ENCODE measurements around the gene IFNE.
A peak's percentile ranks its signal among the peaks of the same experiment; 100 is the strongest.

DNA sequence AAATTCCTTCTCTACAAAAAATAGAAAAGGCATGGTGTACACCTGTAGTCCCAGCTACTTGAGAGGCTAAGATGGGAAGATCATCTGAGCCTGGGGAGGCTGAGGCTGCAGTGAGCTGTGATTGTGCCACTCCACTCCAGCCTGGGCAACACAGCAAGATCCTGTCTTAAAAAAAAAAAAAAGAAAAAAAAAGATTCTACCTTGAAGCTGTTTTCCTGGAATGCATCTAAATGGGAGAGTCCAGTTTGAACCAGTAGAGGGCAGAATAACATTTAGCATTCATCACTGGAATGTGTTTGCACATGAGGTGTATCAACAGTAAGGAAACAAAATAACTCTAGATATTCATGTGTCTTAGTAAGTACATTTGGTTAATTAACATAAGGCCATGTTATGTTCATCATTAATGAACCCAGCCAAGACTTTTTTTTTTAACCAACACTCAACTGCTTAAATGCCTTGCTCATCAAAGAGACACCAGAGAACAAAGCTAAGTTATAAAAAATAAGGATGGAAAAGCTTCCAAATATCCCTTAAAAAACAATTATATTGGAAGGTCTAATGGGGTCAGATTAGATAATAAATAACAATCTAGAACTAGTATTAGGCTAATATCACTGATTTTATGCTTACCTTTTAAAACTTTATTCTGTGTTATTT is 16.1 kb downstream of the IFNE start:
- TF ChIP-seq, protein P1, sequence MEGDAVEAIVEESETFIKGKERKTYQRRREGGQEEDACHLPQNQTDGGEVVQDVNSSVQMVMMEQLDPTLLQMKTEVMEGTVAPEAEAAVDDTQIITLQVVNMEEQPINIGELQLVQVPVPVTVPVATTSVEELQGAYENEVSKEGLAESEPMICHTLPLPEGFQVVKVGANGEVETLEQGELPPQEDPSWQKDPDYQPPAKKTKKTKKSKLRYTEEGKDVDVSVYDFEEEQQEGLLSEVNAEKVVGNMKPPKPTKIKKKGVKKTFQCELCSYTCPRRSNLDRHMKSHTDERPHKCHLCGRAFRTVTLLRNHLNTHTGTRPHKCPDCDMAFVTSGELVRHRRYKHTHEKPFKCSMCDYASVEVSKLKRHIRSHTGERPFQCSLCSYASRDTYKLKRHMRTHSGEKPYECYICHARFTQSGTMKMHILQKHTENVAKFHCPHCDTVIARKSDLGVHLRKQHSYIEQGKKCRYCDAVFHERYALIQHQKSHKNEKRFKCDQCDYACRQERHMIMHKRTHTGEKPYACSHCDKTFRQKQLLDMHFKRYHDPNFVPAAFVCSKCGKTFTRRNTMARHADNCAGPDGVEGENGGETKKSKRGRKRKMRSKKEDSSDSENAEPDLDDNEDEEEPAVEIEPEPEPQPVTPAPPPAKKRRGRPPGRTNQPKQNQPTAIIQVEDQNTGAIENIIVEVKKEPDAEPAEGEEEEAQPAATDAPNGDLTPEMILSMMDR (IDR thresholded peaks at IDR 0.05): peak in 5 of 6 experiments; percentile 40 to 51 (median 47)
- TF ChIP-seq POLR2A (IDR thresholded peaks at IDR 0.05) (no peak), POLR2AphosphoS5 (IDR thresholded peaks at IDR 0.05) (no peak)
